HG03159 (cell line): ENCODE results near the gene SMCHD1.
"Not testable (repeated sequence)": the region's sequence is repeated elsewhere in the genome, so short reads cannot be mapped to it uniquely, and the experiment has no call there.

Experiments used
- ATAC-seq: cut with Tn5 transposase; IDR thresholded peaks from one replicate; pipeline ENCODE4 v1.9.1; 2021; ENCODE audit warnings: mild to moderate bottlenecking, moderate library complexity; ENCODE audit not compliant: unreplicated experiment

Gene SMCHD1

DNA sequence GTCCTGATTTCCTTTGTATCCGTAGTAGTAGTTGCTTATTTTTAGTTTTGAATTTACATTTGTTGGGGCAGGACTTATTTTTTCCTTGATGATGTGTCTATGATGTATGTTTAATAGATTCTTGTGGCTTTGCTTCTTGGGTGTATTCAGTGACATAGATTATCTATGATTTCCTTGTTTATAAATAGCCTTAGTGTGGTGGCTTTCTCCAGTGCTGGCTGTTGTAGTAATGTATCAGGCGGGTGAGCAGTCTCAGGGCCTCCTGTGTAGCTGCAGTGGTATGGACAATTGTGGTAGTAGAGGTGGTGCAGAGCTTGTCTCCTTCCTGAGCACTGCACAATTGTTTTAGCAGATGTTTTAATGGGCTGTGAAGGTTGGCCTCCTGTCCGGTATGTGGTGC lies 60.5 kb downstream of the SMCHD1 start:
- no peak for ATAC-seq

DNA sequence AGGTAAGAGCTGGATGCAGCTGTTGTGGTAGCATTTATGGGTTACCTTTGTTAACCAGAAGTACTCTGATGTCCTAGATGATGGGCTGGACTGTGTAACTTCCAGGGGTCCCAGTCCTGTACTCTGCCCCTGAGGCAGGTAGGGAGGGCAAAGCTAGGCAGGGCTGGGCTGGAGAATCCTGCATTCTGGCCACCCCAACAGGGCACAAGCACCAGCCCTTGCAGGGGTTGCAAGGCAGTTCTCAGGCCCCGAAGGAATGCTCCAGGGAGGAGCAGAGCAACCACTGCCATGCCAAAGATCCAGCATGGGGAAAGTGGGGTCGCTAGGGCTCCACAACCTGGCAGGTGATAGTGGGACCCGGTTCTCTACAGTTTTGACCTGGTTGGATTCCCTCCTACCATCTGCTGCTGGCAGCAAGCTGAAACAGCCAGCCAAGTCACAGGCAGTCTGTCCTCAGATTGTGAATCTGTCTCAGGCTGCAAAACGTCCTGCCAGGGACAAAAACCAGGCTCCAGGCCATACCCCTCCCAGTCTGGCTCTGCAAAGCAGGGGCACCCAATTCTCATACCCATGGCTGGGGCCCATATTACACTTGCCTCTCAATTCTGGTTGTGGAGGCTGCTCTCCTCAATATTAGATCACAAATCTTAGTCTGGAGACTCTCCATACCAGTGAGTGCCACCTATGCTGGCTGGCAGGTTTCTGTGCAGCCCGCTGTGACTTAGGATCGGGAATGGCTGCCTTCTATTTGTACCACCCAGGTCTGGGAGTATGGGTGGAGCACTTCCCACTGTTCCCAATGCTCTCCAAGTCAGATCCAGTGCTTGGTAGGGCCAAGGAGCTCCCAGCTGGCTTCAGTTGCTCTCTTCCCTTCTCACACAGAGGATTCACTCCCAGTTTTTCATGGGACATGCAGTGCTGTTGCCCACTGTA lies 61.1 kb downstream of the SMCHD1 start:
- ATAC-seq, result no peak

DNA sequence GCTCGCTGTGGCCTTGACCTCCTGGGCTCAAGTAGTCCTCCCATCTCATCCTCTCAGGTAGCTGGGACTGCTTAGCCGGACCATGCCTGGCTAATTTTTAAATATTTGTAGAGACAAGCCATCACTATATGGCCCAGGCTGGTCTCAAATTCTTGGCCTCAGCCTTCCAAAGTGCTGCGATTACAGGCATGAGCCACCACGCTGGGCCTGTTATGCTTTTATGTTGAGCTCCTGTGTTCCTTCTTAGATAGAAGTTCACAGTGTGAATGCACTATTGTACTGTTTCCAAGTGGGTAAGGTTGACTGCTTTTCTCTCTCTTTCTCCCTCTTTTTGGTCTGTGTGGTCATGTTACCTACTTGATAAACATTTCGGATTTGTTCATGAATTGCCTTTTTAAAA lies 61.9 kb downstream of the SMCHD1 start:
- ATAC-seq, result no peak

DNA sequence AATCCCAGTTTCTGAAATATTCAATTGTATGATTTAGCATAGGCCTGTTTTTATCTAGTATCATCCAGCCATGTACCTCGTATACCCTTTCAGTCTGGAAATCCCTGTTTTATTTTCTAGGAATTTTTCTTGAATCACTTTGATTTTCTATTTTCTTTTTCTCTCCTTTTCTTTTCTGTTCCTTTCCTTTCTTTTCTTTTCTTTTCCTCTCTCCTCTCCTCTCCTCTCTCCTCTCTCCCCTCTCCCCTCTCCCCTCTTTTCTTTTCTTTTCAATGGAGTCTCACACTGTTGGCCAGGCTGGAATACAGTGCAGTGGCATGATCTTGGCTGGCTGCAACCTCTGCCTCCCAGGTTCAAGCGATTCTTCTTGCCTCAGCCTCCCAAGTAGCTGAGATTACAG lies 63.5 kb downstream of the SMCHD1 start:
- ATAC-seq, result no peak

DNA sequence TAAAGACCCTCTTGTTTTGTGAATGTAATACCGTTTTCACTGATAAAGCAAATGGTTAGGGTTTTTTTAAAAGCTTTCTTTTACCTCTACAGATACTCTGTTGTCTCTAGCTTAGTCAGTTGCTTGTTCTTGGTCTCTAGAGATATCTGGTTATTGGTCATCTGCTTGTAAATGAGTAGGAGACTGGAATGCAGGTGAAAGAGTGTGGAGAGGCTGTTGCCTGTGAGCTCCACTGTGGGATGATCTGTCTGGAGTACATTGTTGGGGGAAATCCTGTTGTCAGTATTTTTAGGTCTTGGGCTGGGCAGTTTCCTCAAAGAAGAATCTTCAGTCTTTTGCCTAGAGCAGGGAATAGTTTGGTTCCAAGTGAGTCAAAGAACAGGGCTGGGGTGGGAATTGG lies 67.7 kb downstream of the SMCHD1 start:
- ATAC-seq, result no peak

DNA sequence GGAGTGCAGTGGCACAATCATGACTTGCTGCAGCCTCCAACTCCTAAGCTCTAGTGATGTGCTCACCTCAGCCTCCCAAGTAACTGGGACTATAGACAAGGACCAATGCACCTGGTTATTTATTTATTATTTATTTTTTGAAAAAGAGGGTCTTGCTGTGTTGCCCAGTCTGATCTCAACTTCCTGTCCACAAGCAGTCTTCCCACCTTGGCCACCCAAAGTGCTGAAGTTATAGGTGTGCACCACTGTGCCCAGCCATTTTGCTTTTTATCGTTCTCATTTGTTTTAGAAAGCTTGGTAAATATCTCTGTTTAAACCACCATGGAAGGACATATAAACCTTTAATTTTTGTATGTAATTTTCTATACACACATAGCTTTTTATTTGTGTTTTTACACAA lies 74.2 kb downstream of the SMCHD1 start:
- no peak for ATAC-seq

DNA sequence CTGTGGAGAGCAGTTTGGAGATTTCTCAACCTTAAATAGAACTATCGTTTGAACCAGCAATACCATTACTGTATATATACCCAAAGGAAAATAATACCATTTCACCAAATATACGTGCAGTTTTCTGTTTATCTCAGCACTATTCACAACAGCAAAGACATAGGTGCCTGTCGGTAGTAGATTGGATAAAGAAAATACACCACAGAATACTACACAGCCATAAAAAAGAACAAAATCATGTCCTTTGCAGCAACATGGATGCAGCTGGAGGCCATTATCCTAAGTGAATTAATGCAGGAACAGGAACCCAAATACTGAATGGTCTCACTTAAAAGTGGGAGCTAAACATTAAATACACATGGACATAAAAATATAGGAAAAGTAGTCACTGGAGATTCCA lies 81.3 kb downstream of the SMCHD1 start:
- no peak for ATAC-seq

DNA sequence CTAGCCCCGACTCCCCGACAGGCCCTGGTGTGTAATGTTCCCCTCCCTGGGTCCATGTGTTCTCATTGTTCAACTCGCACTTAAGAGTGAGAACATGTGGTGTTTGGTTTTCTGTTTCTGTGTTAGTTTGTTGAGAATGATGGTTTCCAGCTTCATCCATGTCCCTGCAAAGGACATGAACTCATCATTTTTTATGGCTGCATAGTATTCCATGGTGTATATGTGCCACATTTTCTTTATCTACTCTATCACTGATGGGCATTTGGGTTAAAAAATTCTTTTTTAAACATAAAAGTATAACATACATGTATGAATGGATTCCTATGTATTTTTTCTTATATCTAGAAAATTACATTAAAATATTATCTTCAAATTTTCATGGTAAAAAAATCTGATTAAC lies 84.6 kb downstream of the SMCHD1 start:
- ATAC-seq, result not testable (repeated sequence)

DNA sequence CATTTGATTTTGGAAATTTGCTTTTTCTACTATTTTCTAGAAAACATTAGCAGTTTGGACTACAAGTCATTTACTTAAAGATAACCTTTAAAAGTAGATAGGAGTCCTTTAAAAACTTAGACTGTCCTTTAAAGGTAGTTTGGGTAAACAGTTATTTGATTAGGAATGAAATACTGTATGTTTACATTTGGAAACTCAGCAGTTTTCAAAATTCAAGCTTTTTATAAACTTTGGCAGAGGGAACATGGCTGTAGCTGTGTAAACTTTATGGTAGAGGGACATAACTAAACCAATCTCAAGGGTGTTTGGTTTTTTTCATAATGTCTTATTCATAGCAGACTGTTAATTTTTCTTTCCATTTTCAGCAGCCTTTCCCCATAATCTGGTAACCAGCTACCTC lies 90.7 kb downstream of the SMCHD1 start:
- ATAC-seq, result no peak

DNA sequence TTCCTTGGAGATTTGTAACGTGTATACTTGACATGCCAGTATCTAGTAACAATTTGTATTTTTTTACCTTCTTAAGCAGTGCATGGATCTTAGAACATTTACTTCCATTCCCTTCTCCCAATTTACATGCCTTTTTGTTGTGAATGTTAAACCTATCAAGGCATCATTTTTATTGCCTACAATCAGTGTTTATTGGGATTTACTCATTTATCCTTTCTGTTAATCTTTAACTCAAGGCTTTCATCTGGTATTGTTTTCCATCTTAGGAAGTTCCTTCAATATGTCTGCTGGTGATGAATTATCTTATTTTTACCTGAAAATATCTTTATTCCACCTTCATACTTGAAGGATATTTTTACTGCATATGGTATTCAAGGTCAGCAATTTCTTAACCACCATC lies 102.8 kb downstream of the SMCHD1 start:
- ATAC-seq, result no peak

DNA sequence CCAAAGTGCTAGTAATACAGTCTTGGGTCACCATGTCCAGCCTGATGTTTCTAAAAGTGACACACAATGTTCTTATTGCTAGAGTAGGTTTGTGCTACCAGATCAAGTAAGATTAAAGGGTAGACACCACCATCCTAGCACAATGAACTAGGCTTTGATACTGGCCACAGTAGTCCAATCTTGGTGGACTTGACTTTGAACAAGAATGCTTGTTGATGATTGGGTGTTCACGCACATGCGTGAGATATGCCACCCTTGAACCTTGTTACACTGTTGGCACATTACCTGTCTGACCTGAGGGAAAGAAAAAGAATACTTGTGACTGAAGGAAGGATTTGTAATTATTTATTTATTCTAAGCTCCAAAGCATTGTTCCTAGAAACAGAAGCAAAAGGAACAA lies 119.1 kb downstream of the SMCHD1 start:
- ATAC-seq, result no peak

DNA sequence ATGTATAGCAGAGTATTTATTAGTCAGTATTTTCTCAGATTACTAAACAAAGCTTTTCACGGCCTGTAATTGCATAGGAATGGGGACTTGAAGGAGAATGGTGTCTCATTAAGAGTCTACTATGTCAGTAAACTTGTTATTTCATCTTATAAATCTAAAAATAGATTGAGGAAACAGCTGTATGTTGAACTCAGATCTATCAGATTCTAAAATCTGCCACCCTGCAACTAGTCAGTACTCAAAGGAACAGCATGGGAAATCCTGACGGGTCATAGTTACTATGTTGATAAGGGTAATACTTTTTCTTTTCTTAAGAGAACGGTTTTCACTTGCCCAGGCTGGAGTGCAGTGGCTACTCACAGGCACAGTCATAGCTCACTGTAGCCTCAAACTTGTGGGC lies 121.1 kb downstream of the SMCHD1 start:
- ATAC-seq, result no peak

DNA sequence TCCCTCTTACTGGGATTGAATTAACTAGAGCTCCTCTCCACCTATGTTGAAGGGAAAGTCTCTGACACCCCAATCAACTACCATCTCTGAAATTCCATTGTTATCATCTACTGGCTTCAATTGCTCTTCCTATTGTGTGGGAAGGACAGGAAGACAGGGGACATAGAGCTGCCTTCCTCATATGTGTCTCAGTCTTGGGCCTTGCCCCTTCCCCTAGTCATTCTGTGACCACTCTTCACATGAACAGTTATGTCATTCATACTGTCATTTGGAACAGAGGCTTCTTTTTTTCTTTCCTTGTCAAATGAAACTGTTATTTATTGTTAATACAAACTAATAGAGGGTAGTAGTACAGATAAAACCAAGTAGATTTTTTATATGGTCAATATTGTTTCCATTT lies 121.7 kb downstream of the SMCHD1 start:
- no peak for ATAC-seq

DNA sequence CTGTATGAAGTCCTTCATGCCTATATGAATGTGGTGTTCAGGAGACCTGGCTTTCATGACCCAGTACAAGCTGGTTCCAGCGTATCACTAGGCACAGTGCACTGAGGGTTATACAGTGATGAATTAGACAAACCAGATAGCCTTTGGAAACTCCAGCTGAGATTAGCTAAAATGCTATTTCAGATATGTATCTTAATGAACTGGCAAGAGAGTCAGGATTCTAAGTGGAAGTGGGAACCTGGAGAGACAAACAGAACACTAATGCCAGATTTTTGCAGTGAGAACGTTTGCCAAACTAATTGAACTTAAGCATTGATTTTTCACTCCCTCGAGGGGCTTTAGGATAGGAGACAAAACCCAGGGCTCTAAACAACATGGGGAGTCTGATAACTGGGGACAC lies 125.2 kb downstream of the SMCHD1 start:
- ATAC-seq, result no peak

DNA sequence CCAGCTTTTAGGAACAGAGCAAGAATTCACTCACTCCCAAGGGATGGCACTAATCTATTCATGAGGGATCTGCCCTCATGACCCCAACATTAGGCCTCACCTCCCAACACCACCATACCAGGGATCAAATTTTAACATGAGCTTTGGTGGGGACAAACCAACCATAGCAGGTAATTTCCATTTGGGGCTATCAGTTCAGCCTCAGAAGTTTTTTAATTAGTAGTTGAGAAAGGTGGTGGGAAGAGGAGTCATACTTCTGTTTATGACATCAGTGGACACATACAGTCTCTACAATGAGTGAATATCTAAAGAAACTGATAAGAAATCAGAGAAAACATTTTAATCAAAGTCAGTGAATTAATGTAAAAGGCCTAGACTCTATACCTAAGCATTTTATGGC lies 131.7 kb downstream of the SMCHD1 start:
- ATAC-seq, result no peak

DNA sequence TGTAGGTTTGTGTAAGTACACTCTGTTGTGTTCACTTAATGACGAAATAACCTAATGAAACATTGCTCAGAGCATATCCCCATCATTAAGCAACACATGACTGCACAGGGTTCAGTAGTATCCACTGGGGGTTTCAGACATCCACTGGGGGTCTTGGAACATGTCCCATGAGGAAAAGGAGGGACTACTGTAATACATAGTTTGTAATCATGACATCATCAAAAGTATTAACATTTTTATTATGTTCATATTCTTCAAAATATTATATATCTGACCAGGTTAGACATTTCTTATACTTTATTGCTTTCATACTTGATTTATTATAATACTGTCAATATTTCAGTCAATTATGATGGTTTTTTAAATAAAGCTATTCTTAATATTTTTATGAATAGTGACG lies 136.9 kb downstream of the SMCHD1 start:
- ATAC-seq, result no peak

DNA sequence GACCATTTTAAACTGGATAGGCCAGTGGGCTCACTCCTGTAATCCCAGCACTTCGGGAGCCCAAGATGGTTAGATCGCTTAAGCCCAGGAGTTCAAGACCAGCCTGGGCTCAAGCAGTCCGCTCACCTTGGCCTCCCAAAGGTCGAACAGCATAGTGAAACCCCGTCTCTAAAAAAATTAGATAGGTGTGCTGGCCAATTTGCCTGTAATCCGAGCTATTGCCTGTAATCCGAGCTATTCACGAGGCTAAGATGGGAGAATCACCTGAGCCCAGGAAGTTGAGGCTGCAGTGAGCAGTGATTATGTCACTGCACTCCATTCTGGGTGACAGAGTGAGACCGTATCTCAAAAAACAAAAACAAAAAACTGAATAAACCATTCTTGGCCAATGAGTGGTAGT lies 138.6 kb downstream of the SMCHD1 start:
- no peak for ATAC-seq

DNA sequence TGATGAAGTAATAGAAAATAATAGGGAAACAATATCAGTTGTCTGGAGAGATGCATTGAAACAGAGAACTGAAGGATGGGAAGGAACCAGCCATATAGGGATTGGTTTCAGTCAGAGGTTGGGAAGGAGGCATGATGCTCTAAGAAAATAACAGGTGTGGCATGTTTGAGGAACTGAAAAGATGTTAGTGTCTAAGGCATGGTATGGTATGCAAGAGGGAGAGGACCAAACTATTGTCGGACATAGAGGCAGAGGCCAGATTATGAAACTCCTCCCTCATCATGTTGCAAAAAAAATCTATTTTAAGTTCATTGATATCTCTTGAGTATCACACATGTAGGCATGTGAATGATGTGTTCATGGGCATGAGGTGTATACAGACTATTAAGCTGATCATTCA lies 142.4 kb downstream of the SMCHD1 start:
- ATAC-seq, result no peak

DNA sequence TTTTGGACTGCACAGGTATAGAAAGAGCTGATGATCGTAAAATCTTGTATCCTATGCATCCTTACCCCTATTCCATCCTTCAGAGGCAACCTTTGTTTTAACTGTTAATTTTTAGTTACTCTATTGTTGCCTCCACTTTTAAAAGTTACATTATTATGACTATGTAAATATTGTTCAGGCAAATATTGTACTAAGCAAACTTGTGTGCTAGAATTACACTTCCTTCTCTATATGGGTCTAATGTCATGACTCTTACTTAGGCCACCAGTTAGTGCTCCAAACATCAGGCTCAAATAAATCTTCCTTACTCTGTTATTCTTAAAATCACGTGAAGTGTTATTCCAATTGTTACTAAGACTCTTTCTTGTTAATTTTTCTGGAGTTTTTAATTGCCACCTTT lies 143.8 kb downstream of the SMCHD1 start:
- no peak for ATAC-seq

DNA sequence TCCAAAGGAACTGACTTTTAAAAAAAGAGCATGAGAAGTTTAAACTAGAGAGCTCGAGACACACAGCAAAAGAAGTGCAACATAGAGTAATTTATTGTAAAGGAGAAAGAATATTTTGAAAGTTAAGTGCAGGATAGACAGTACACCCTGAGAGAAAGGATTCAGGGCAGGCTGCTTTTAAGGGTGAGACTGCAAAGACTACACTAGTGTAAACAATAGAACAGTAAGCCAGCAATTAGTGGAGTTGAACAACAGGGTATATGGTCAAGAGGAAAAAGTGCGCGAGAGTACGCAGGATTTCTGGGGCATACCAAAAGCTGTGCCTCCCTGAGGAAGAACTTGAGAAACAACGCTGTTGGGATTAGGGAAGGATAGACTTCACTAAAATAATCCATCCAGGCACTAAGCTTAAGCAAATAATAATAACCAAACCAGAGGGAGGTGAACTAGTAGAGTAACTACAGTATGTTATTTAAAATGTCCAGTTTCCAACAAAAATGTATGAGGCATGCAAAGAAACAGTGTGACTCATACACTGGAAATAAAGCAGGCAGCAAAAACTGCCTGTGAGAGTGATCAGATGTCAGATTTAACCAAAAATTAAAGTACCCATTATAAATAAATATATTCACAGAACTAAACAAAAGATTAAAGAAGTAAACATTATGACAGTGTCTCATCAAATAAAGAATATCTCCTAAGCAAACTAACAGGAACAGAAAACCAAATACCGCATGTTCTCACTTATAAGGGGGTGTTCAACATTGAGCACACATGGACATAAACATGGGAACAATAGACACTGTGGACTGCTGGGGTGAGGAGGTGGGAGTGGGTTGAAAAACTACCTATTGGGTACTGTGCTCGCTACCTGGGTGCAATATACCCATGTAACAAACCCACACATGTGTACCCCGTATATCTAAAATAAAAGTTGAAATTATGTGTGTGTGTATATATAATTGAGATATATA lies 150.7 kb downstream of the SMCHD1 start:
- ATAC-seq, result no peak

DNA sequence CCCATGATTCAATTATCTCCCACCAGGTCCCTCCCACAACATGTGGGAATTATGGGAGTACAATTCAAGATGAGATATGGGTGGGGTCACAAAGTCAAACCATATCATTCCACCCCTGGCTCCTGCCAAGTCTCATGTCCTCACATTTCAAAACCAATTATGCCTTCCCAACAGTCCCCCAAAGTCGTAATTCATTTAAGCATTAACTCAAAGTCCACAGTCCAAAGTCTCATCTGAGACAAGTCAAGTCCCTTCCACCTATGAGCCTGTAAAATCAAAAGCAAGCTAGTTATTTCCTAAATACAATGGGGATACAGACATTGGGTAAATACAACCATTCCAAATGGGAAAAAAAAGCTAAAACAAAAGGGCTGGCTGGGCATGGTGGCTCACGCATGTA lies 153.1 kb downstream of the SMCHD1 start:
- not testable (repeated sequence) for ATAC-seq

DNA sequence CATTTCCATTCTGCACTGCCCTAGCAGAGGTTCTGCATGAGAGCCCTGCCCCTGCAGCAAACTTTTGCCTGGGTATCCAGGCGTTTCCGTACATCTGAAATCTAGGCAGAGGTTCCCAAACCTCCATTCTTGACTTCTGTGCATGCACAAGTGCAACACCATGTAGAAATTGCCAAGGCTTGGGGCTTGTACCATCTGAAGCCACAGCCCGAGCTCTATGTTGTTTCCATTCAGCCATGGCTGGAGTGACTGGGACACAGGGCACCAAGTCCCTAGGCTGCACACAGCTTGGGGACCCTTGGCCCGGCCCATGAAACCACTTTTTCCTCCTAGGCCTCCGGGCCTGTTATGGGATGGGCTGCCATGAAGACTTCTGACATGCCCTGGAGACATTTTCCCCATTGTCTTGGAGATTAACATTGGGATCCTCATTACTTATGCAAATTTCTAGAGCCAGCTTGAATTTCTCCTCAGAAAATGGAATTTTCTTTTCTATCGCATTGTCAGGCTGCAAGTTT lies 154.2 kb downstream of the SMCHD1 start:
- ATAC-seq, result not testable (repeated sequence)
